ENCODE data around the gene GLI3.

The GLI3 gene

DNA sequence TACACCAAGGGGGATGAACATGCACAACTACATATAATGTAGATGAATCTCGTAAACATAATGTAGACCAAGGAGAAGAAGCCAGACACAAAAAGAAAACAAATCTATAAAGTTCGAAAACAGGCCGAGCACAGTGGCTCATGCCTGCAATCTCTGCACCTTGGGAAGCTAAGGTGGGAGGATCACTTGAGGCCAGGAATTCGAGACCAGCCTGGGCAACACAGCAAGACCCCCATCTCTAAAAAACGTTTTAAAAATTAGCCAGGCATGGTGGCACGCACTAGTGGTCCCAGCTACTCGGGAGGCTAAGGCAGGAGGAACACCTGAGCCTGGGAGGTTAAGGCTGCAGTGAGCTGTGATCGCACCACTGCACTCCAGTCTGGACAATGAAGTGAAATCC is 68.5 kb downstream of the GLI3 start:
- no peak overlapping the region for H3K4me3 ChIP-seq (ENCODE audit: low read length)
- no peak for DNase-seq (ENCODE audit: low read depth)
- TF ChIP-seq, protein P1, sequence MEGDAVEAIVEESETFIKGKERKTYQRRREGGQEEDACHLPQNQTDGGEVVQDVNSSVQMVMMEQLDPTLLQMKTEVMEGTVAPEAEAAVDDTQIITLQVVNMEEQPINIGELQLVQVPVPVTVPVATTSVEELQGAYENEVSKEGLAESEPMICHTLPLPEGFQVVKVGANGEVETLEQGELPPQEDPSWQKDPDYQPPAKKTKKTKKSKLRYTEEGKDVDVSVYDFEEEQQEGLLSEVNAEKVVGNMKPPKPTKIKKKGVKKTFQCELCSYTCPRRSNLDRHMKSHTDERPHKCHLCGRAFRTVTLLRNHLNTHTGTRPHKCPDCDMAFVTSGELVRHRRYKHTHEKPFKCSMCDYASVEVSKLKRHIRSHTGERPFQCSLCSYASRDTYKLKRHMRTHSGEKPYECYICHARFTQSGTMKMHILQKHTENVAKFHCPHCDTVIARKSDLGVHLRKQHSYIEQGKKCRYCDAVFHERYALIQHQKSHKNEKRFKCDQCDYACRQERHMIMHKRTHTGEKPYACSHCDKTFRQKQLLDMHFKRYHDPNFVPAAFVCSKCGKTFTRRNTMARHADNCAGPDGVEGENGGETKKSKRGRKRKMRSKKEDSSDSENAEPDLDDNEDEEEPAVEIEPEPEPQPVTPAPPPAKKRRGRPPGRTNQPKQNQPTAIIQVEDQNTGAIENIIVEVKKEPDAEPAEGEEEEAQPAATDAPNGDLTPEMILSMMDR (conservative IDR thresholded peaks at IDR 0.05; ENCODE audit: low read length), result no peak

DNA sequence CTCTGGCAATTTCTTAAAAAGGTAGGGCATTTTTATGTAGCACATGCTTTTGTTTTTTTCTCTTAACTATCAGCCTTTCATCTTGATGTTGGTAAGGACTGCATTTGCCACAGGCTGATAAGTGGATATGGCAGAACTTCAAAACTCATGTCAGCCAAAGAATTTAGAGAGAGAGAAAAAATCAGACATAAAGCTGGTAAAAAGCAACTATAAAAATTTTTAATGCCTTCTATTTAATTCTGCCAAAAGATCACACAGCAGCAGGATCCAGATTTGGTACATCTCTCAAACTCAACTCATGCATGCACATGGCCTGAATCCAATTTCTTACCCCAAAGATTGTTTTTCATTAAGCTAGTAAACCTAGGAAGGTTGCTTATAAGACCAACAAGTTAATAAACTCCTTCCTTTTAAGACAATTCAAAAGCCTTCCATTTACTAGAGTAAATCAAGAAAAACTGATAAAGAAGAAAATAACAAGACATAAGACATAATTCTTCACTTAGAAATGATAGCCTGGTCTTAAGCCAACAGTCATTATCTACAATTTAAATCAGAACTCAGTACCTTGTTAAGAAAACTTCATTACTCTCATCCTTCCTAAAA is 69.3 kb downstream of the GLI3 start:
- no peak for DNase-seq (ENCODE audit: low read depth)

DNA sequence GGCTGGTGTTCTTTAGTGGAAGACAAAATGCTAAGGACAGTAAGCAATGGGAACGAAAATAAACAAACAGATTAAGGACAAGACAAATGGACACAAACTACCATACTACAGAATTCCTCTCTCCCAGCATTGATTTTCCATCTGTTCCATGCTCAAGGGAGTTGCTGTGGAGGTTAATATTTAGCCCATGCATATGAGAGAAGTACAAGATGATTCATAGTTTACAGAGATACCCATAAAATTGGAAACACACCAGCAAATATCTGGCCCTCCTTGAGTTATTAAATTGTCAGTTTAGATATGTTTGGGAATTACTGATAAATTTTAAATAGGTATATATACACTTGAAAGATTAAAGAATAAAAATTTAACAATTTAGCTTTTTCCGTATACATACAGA is 69.8 kb downstream of the GLI3 start:
- H3K4me3 ChIP-seq (ENCODE audit: low read length), result no peak overlapping the region
- DNase-seq (ENCODE audit: low read depth), result no peak
- TF ChIP-seq, protein P1 (conservative IDR thresholded peaks at IDR 0.05; ENCODE audit: low read length), result no peak

More for the DNA sequence above, 69.3 kb downstream of the GLI3 start:
- TF ChIP-seq, protein P1 (conservative IDR thresholded peaks at IDR 0.05; ENCODE audit: low read length), result no peak
- no peak overlapping the region for H3K4me3 ChIP-seq (ENCODE audit: low read length)

DNA sequence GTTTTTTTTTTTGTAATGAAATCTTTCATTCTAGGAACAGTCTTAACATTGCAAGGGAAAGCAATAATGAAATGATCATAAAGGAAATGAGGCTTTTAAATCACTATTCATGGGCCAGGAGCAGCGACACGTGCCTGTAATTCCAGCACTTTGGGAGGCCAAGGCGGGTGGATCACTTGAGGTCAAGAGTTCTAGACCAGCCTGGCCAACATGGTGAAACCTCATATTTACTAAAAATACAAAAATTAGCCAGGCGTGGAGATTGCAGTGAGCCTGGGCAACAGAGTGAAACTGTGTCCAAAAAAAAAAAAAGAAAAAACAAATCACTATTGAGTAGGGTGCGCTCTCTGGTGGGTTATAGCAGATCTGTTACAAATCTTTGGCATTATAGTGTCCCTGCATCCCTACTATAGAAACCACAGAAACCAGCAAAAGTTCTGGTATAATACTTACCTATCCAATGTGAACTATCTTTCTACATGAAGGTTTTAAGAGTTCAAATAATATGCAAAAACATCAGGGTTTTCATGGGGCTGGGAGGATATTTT is 72.1 kb downstream of the GLI3 start:
- TF ChIP-seq, protein P1 (conservative IDR thresholded peaks at IDR 0.05; ENCODE audit: low read length), result no peak
- H3K4me3 ChIP-seq (ENCODE audit: low read length), result no peak overlapping the region
- no peak for DNase-seq (ENCODE audit: low read depth)

DNA sequence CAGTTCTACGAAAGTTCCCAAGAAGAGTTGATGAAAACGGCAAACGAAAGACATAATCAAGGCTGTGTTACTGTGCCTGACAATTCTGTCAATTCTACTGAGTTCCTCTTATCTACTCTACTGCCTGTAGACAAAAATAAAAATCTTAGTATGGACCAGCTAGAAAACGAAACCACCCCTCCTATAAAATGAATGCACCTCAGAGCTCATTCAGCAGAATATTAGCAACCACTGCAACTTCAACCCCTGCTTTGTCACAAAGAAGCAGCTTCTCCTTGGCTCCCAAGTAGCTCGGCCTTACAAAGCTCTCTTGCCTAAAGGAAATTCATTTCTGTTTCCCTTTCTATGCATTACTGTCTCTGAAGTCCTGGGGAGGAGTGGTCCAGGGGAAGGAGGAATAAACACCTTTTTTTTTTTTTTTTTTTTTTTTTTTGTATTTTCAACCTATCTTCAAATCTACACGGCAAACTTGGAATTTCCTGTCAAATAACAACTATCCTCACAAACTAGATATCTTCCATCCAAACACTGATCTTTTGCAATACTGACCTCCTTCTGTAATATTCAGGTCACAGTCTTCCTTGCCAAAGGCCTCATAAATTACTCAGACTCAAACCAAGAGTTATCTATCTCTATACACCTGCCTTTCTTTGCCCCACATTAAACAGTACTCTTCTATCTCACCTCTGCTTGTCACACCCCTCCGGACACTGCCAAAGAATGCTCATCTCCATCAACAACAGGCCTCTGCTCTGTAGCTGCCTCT is 74.3 kb downstream of the GLI3 start:
- no peak overlapping the region for H3K4me3 ChIP-seq (ENCODE audit: low read length)
- TF ChIP-seq, protein P1 (conservative IDR thresholded peaks at IDR 0.05; ENCODE audit: low read length), result no peak
- no peak for DNase-seq (ENCODE audit: low read depth)

DNA sequence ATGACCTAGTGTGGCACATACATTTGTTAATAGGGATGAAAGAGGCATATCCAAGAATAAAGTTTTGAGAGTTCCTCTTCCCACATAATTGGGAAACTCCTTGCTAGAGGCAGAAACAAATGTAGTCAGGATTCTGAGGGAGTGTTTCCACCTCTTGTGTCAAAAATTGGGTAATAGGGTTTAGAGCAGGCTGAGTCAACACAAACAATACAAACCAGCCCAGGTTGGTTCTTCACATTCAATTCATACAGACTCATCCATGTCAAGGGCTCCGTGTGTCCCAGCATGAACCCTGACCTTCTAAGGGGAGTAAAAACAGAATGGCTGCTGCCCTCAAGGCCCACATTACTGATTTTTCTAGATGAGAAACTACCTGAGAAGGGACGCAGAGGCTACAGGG is 75.3 kb downstream of the GLI3 start:
- DNase-seq (ENCODE audit: low read depth), result peak; percentile 68
- TF ChIP-seq, protein P1 (conservative IDR thresholded peaks at IDR 0.05; ENCODE audit: low read length), result no peak
- H3K4me3 ChIP-seq (ENCODE audit: low read length), result no peak overlapping the region

DNA sequence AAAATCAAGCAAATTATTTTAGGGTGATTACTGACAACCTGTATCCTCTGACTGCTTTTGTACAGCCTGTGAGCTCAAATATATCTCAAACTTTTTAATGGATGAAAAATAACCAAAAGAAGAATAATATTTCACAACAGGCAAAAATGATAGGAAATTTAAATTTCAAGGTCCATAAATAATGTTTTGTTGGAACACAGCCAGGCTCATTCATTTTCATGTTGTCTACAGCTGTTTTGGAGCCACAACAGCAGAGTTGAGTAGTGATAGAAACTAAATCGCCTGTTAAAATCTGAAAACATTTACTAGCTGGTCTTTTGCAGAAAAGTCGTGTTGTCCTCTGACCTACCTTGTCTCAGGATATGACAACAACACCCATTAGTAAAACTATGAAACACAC is 75.9 kb downstream of the GLI3 start:
- TF ChIP-seq, protein P1 (conservative IDR thresholded peaks at IDR 0.05; ENCODE audit: low read length), result no peak
- no peak overlapping the region for H3K4me3 ChIP-seq (ENCODE audit: low read length)
- no peak for DNase-seq (ENCODE audit: low read depth)
